ENCODE data around the gene RAMP3.

GRCh38 chr7:45183711-45184210 is 26.2 kb downstream of the RAMP3 start:
- TF ChIP-seq CTCF (conservative IDR thresholded peaks at IDR 0.05 in 1 of 2, IDR thresholded peaks at IDR 0.05 in 1 of 2; ENCODE audit: low read depth in 1 of 2, low read length in 2 of 2) (no peak), EZH2 (IDR thresholded peaks at IDR 0.05; ENCODE audit: low read length, missing control alignments) (no peak)

Data from fibroblast of lung (primary cell).